ENCODE measurements around the gene RXRA.

RXRA gene

DNA sequence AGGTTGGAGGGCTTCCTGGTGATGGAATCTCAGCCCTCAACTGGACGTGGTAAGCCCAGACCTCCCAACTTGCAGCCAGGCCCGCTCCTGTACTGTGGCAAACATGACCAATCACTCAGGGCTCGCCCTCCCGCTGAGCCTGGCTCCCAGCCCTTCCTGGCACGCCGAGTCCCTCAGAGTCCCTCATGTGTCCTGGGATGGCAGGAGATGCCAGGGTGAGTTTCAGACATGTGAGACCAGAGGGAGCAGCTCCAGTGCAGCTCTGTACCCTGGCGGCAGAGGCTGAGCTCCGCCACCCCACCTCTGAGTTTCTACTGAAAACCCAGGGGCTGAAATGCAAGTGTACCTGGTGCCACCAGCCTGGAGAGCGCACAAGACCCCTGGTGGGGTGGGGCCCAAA, 42.0 kb upstream of the RXRA start:
- Histone ChIP-seq H3K27ac (ENCODE audit: low read length) (no peak overlapping the region), H3K9ac (ENCODE audit: low read depth, low read length) (no peak overlapping the region), H3K9me3 (ENCODE audit: insufficient read depth, low read length, severe bottlenecking) (no peaks in the 10 kb centered on the region), H3K4me2 (ENCODE audit: insufficient read depth, low read length) (no peak overlapping the region), H3K27me3 (ENCODE audit: insufficient read depth, low read length, poor library complexity) (no peaks in the 10 kb centered on the region), H3K79me2 (ENCODE audit: insufficient read depth, low read length) (no peaks in the 10 kb centered on the region), H3K4me1 (ENCODE audit: insufficient read depth, low read length) (no peaks in the 10 kb centered on the region), H2AFZ (ENCODE audit: low read depth, low read length) (no peak overlapping the region), H3K4me3 (ENCODE audit: low read depth in 1 of 2, low read length in 2 of 2) (no peak overlapping the region), H4K20me1 (ENCODE audit: insufficient read depth, low read length) (no peaks in the 10 kb centered on the region; the same call in 1 of the 2 replicates), H3K36me3 (ENCODE audit: insufficient read depth, low read length) (no peaks in the 10 kb centered on the region)
- DNase-seq (no peak), ATAC-seq (ENCODE audit: insufficient read depth, low read depth) (no peak)
- TF ChIP-seq EZH2 (IDR thresholded peaks at IDR 0.05; ENCODE audit: borderline replicate concordance, low read depth, low read length, severe bottlenecking), result no peak
- TF ChIP-seq, protein P1, sequence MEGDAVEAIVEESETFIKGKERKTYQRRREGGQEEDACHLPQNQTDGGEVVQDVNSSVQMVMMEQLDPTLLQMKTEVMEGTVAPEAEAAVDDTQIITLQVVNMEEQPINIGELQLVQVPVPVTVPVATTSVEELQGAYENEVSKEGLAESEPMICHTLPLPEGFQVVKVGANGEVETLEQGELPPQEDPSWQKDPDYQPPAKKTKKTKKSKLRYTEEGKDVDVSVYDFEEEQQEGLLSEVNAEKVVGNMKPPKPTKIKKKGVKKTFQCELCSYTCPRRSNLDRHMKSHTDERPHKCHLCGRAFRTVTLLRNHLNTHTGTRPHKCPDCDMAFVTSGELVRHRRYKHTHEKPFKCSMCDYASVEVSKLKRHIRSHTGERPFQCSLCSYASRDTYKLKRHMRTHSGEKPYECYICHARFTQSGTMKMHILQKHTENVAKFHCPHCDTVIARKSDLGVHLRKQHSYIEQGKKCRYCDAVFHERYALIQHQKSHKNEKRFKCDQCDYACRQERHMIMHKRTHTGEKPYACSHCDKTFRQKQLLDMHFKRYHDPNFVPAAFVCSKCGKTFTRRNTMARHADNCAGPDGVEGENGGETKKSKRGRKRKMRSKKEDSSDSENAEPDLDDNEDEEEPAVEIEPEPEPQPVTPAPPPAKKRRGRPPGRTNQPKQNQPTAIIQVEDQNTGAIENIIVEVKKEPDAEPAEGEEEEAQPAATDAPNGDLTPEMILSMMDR (IDR thresholded peaks at IDR 0.05; ENCODE audit: borderline replicate concordance, extremely low read depth, low read length, poor library complexity, severe bottlenecking), result no peak

DNA sequence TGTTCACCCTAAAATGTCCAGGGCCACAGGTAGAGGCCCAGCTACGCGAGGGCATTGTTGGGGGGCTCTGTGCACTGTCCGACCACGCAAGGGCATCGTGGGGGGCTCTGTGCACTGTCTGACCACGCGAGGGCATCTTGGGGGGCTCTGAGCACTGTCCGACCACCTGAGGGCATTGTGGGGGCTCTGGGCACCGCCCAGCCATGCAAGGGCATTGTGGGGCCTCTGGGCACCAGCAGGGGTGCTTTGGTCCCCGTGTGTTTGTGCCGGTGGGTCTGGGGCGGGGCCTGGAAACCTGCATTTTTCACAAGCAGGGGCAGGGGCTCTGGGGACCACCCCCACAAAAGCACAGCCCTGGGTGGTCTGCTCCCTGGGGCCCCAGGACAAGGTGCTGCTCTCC, 41.5 kb upstream of the RXRA start:
- no peak overlapping the region for H3K9ac ChIP-seq (ENCODE audit: low read depth, low read length)
- no peak for DNase-seq
- no peaks in the 10 kb centered on the region for H3K4me1 ChIP-seq (ENCODE audit: insufficient read depth, low read length)
- no peaks in the 10 kb centered on the region for H3K79me2 ChIP-seq (ENCODE audit: insufficient read depth, low read length)
- no peak for ATAC-seq (ENCODE audit: insufficient read depth, low read depth)
- TF ChIP-seq EZH2 (IDR thresholded peaks at IDR 0.05; ENCODE audit: borderline replicate concordance, low read depth, low read length, severe bottlenecking), result no peak
- TF ChIP-seq, protein P1 (IDR thresholded peaks at IDR 0.05; ENCODE audit: borderline replicate concordance, extremely low read depth, low read length, poor library complexity, severe bottlenecking), result no peak
- H3K4me3 ChIP-seq (ENCODE audit: low read depth in 1 of 2, low read length in 2 of 2), result no peak overlapping the region
- no peaks in the 10 kb centered on the region for H3K9me3 ChIP-seq (ENCODE audit: insufficient read depth, low read length, severe bottlenecking)
- no peaks in the 10 kb centered on the region; the same call in 1 of the 2 replicates for H4K20me1 ChIP-seq (ENCODE audit: insufficient read depth, low read length)
- H2AFZ ChIP-seq (ENCODE audit: low read depth, low read length), result no peak overlapping the region
- no peaks in the 10 kb centered on the region for H3K36me3 ChIP-seq (ENCODE audit: insufficient read depth, low read length)
- H3K27ac ChIP-seq (ENCODE audit: low read length), result no peak overlapping the region
- H3K27me3 ChIP-seq (ENCODE audit: insufficient read depth, low read length, poor library complexity), result no peaks in the 10 kb centered on the region
- H3K4me2 ChIP-seq (ENCODE audit: insufficient read depth, low read length), result no peak overlapping the region

DNA sequence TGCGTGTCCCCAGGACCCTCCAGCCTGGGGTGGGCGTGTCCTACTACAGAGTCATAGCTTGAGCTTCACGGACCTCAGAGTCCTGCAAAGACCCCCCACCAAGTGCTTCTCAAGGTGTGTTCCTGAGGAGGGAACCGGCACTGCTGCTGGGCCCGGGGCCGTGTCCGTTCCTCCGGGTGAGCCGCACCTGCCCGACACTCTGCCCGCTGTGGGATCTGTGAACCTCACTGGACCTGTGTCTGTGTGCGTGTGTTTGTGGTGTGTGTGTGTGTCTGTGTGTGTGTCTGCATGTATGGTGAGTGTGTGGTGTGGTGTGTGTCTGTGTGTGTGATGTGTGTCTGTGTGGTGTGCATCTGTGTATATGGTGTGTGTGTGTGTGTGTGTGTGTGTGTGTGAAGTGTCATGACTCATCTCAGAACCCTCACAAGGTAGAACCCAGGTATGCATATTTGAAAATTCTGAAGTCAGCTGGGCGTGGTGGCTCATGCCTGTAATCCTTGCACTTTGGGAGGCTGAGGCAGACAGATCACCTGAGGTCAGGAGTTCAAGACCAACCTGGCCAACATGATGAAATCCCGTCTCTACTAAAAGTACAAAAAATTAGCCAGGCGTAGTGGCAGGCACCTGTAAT, 40.9 kb upstream of the RXRA start:
- no peaks in the 10 kb centered on the region for H3K36me3 ChIP-seq (ENCODE audit: insufficient read depth, low read length)
- no peak for DNase-seq
- no peak overlapping the region for H2AFZ ChIP-seq (ENCODE audit: low read depth, low read length)
- TF ChIP-seq, protein P1 (IDR thresholded peaks at IDR 0.05; ENCODE audit: borderline replicate concordance, extremely low read depth, low read length, poor library complexity, severe bottlenecking), result no peak
- TF ChIP-seq EZH2 (IDR thresholded peaks at IDR 0.05; ENCODE audit: borderline replicate concordance, low read depth, low read length, severe bottlenecking), result no peak
- H3K27me3 ChIP-seq (ENCODE audit: insufficient read depth, low read length, poor library complexity), result no peaks in the 10 kb centered on the region
- H3K79me2 ChIP-seq (ENCODE audit: insufficient read depth, low read length), result no peaks in the 10 kb centered on the region
- H3K9me3 ChIP-seq (ENCODE audit: insufficient read depth, low read length, severe bottlenecking), result no peaks in the 10 kb centered on the region
- H3K27ac ChIP-seq (ENCODE audit: low read length), result no peak overlapping the region
- H3K4me2 ChIP-seq (ENCODE audit: insufficient read depth, low read length), result no peak overlapping the region
- H3K4me3 ChIP-seq (ENCODE audit: low read depth in 1 of 2, low read length in 2 of 2), result no peak overlapping the region
- no peaks in the 10 kb centered on the region; the same call in 1 of the 2 replicates for H4K20me1 ChIP-seq (ENCODE audit: insufficient read depth, low read length)
- no peak overlapping the region for H3K9ac ChIP-seq (ENCODE audit: low read depth, low read length)
- ATAC-seq (ENCODE audit: insufficient read depth, low read depth), result no peak
- H3K4me1 ChIP-seq (ENCODE audit: insufficient read depth, low read length), result no peaks in the 10 kb centered on the region
